CD14-positive monocyte (primary cell): ENCODE results near the gene RASAL3. TPM values are rescaled to one million over a fixed set of nuclear protein-coding genes. Genes with fewer than 3 reads are reported as not detected.

Experiments used
- DNase-seq, 3 donors: peaks; one replicate each; pipeline ENCODE4 v3.0.0-alpha.2; 2011 to 2022
- H2AFZ ChIP-seq: 2 replicates; pipeline ENCODE4 v1.6.0; 2012; ENCODE audit warnings: mild to moderate bottlenecking, low read depth, low read length, inconsistent platforms; ENCODE audit not compliant: insufficient read depth, poor library complexity, severe bottlenecking
- H3K27ac ChIP-seq, 2 donors: 1 replicate in 1 of 2; 2 replicates in 1 of 2; pipeline ENCODE4 v1.5.1; 2012 to 2013; ENCODE audit warnings: low read length in 2 of 2, control low read depth in 1 of 2, inconsistent platforms in 1 of 2, low read depth in 1 of 2, mild to moderate bottlenecking in 1 of 2
- H3K27me3 ChIP-seq, 2 donors: one replicate each; pipeline versions ENCODE4 v1.6.0 to v1.6.1; 2011 to 2013; ENCODE audit warnings: low read length in 2 of 2; ENCODE audit not compliant: control insufficient read depth in 2 of 2, insufficient read depth in 2 of 2
- H3K36me3 ChIP-seq, 2 donors: replicated peaks in 1 of 2; 1 replicate in 1 of 2; 2 replicates in 1 of 2; pipeline versions ENCODE4 v1.5.1 to v1.6.1; 2012 to 2013; ENCODE audit warnings: low read length in 2 of 2, control low read depth in 1 of 2, inconsistent platforms in 1 of 2, mild to moderate bottlenecking in 1 of 2; ENCODE audit not compliant: insufficient read depth in 2 of 2, control insufficient read depth in 1 of 2
- H3K4me1 ChIP-seq, 2 donors: 1 replicate in 1 of 2; 2 replicates in 1 of 2; pipeline versions ENCODE4 v1.5.1 to v1.6.1; 2012 to 2013; ENCODE audit warnings: low read length in 2 of 2, control low read depth in 1 of 2, inconsistent platforms in 1 of 2, mild to moderate bottlenecking in 1 of 2, moderate library complexity in 1 of 2; ENCODE audit not compliant: insufficient read depth in 2 of 2, control insufficient read depth in 1 of 2
- H3K4me2 ChIP-seq: replicated peaks from 2 replicates; pipeline ENCODE3; 2012; ENCODE audit warnings: low read length, moderate library complexity, mild to moderate bottlenecking; ENCODE audit not compliant: poor library complexity, severe bottlenecking; ENCODE audit errors: extremely low read depth
- H3K4me3 ChIP-seq, 3 experiments: fragments of 200-600 bp in 1 of 3; sonication (generic) in 1 of 3; replicated peaks in 1 of 3; 1 replicate in 2 of 3; 2 replicates in 1 of 3; pipeline ENCODE4 v1.5.1; 2011 to 2013; ENCODE audit warnings: low read length in 3 of 3, mild to moderate bottlenecking in 3 of 3, control low read depth in 2 of 3, low read depth in 2 of 3, inconsistent platforms in 1 of 3, moderate library complexity in 1 of 3
- H3K79me2 ChIP-seq: 2 replicates; pipeline ENCODE4 v1.6.0; 2012; ENCODE audit warnings: mild to moderate bottlenecking, control low read depth, inconsistent platforms, low read length, moderate library complexity; ENCODE audit not compliant: insufficient read depth
- H3K9ac ChIP-seq: 2 replicates; pipeline ENCODE4 v1.6.0; 2017; ENCODE audit warnings: low read length, mild to moderate bottlenecking; ENCODE audit not compliant: insufficient read depth, poor library complexity, severe bottlenecking
- H3K9me3 ChIP-seq, 2 donors: replicated peaks in 1 of 2; 1 replicate in 1 of 2; 2 replicates in 1 of 2; pipeline versions ENCODE4 v1.5.1 to v1.6.1; 2012 to 2013; ENCODE audit warnings: low read length in 2 of 2, control low read depth in 1 of 2; ENCODE audit not compliant: control insufficient read depth in 1 of 2, insufficient read depth in 1 of 2
- H4K20me1 ChIP-seq: 2 replicates; pipeline ENCODE4 v1.6.0; 2012; ENCODE audit warnings: mild to moderate bottlenecking, low read length, control low read depth, moderate library complexity; ENCODE audit not compliant: insufficient read depth
- H3K27ac Mint-ChIP-seq, 7 donors: one replicate each; pipeline ENCODE4 v1.8.0; 2020; ENCODE audit warnings: mild to moderate bottlenecking in 7 of 7, mixed read lengths in 7 of 7, moderate library complexity in 6 of 7, inconsistent platforms in 2 of 7
- H3K27me3 Mint-ChIP-seq, 3 donors: one replicate each; pipeline ENCODE4 v1.8.0; 2021 to 2022; ENCODE audit warnings: low read depth in 3 of 3, mild to moderate bottlenecking in 3 of 3, mixed read lengths in 3 of 3, moderate library complexity in 3 of 3, inconsistent platforms in 1 of 3
- H3K36me3 Mint-ChIP-seq, 2 donors: one replicate each; pipeline ENCODE4 v1.8.0; 2020; ENCODE audit warnings: mixed read lengths in 2 of 2, inconsistent platforms in 1 of 2, mild to moderate bottlenecking in 1 of 2
- H3K4me1 Mint-ChIP-seq: one replicate; pipeline ENCODE4 v1.8.0; 2020; ENCODE audit warnings: mild to moderate bottlenecking, mixed read lengths
- H3K4me3 Mint-ChIP-seq, 2 donors: one replicate each; pipeline ENCODE4 v1.8.0; 2020; ENCODE audit warnings: mild to moderate bottlenecking in 2 of 2, mixed read lengths in 2 of 2, moderate library complexity in 1 of 2
- H3K9me3 Mint-ChIP-seq, 7 donors: one replicate each; pipeline ENCODE4 v1.8.0; 2020 to 2022; ENCODE audit warnings: mixed read lengths in 7 of 7, mild to moderate bottlenecking in 6 of 7, moderate library complexity in 6 of 7, inconsistent platforms in 2 of 7
- CTCF ChIP-seq: fragments of 200-600 bp; IDR thresholded peaks from one replicate; pipeline ENCODE4 v1.8.0; 2022; ENCODE audit warnings: antibody characterized with exemption, mild to moderate bottlenecking
- WGBS: methylation state at CpG from one replicate; pipeline ENCODE4 v1.1.5; 2013; ENCODE audit warnings: missing lambda C conversion rate; ENCODE audit not compliant: insufficient coverage; 5-methylcytosine and 5-hydroxymethylcytosine counted together
- intact Hi-C, 2 donors: fragments of 100-400 bp; cut with micrococcal nuclease; formaldehyde crosslinking; loops; one replicate each; pipeline versions ENCODE4 v1.15.0 to v1.15.1; 2023
- polyA plus RNA-seq, 3 donors: library from polyadenylated mRNA; depleted of rRNA in 1 of 3; unstranded in 2 of 3; stranded (reverse) in 1 of 3; fragments of 300-500 nt in 2 of 3; fragments of >200 nt in 1 of 3; fragmentation: Illumina TruSeq in 2 of 3; gene quantifications; 1 replicate in 2 of 3; 2 replicates in 1 of 3; pipeline ENCODE4 v1.2.3, GENCODE V29; 2012 to 2021

RASAL3 gene
- polyA plus RNA-seq, 3 donors, result 4.5 to 45.4 (median 13.6) TPM

- no peaks in the 10 kb centered on the region for H3K36me3 ChIP-seq
- peaks cover 14% of the 10 kb centered on the region for H3K4me1 Mint-ChIP-seq
- H3K27ac ChIP-seq, result no peak overlapping the region
- peaks cover 11 to 18% of the 10 kb centered on the region in 2 donors for H3K4me1 ChIP-seq
- TF ChIP-seq CTCF, result no peak
- H3K79me2 ChIP-seq, result no peaks in the 10 kb centered on the region
- no peak for DNase-seq
- no peak overlapping the region for H3K27ac Mint-ChIP-seq
- H3K9me3 Mint-ChIP-seq, result peaks cover 0 to 11% (median 2%) of the 10 kb centered on the region in 7 donors
- H3K9me3 ChIP-seq, result no peaks in the 10 kb centered on the region
- H4K20me1 ChIP-seq, result no peaks in the 10 kb centered on the region
- no peak overlapping the region for H2AFZ ChIP-seq
- peaks cover 15 to 34% of the 10 kb centered on the region in 2 donors for H3K27me3 ChIP-seq
- peaks cover 41 to 59% (median 43%) of the 10 kb centered on the region in 3 donors for H3K27me3 Mint-ChIP-seq
- WGBS, result 90% methylated on average over 2 of the region's 5 CpGs
- no peak overlapping the region for H3K9ac ChIP-seq
- H3K4me3 ChIP-seq, result no peak overlapping the region
- no peak overlapping the region for H3K4me3 Mint-ChIP-seq
- intact Hi-C loops, result no loop called here
- no peak overlapping the region for H3K4me2 ChIP-seq
- H3K36me3 Mint-ChIP-seq, result peaks cover 3 to 4% of the 10 kb centered on the region in 2 donors
These were observed 41.8 kb upstream of the RASAL3 start for GRCh38 chr19:15506074-15506571.

GRCh38 chr19:15502264-15502663 is 37.9 kb upstream of the RASAL3 start:
- Histone ChIP-seq H3K9ac (no peak overlapping the region), H3K4me1 (no peaks in the 10 kb centered on the region), H2AFZ (no peak overlapping the region), H3K36me3 (no peaks in the 10 kb centered on the region), H3K79me2 (no peaks in the 10 kb centered on the region), H4K20me1 (no peaks in the 10 kb centered on the region), H3K27ac (no peak overlapping the region), H3K4me3 (no peak overlapping the region), H3K9me3 (no peaks in the 10 kb centered on the region), H3K4me2 (no peak overlapping the region), H3K27me3 (peaks cover 0 to 7% of the 10 kb centered on the region in 2 donors)
- Mint-ChIP-seq H3K27ac (no peak overlapping the region), H3K4me3 (no peak overlapping the region), H3K4me1 (no peaks in the 10 kb centered on the region), H3K9me3 (peaks cover 0 to 9% (median 3%) of the 10 kb centered on the region in 7 donors), H3K36me3 (no peaks in the 10 kb centered on the region), H3K27me3 (peaks cover 17 to 30% (median 20%) of the 10 kb centered on the region in 3 donors)
- WGBS, result 38% methylated on average over 1 of the region's 1 CpG
- DNase-seq, result no peak
- intact Hi-C loops, result no loop called here
- no peak for TF ChIP-seq CTCF
